IMR-90 (cell line): ENCODE data around the gene DAB2. TPM values are rescaled to one million over a fixed set of nuclear protein-coding genes. Genes with fewer than 3 reads are reported as not detected.

Source experiments
- ATAC-seq: fragments of 200-7000 bp; cut with Tn5 transposase; 2 replicates; pipeline ENCODE4 v1.9.1; 2020; ENCODE audit warnings: low read depth, mild to moderate bottlenecking, moderate library complexity
- BruUV-seq: library from RNA; stranded (reverse); fragments of 400-500 nt; replicated peaks from 2 replicates; lab custom pipeline; 2021; lab: Mats Ljungman, UMichigan
- CTCF ChIA-PET: fragments of 300-600 bp; formaldehyde crosslinking; extraction: SDS; loops from one replicate; lab custom pipeline; 2021; ENCODE audit warnings: antibody characterized with exemption; lab: Yijun Ruan, JAX
- POLR2A ChIA-PET: fragments of 300-600 bp; sonication (Branson Sonifier 250); formaldehyde crosslinking; loops from one replicate; lab custom pipeline; 2022; ENCODE audit warnings: antibody characterized with exemption; ENCODE audit not compliant: unreplicated experiment; lab: Charles Lee
- DNase-seq: peaks from one replicate; pipeline ENCODE4 v3.0.0; 2013
- H2AFZ ChIP-seq: replicated peaks from 2 replicates; pipeline ENCODE3; 2013; ENCODE audit warnings: low read length, mild to moderate bottlenecking; ENCODE audit not compliant: poor library complexity
- H2AK5ac ChIP-seq: 2 replicates; pipeline ENCODE4 v1.6.1; 2013; ENCODE audit warnings: low read depth, low read length, inconsistent platforms
- H2AK9ac ChIP-seq: replicated peaks from 2 replicates; pipeline ENCODE3; 2013; ENCODE audit warnings: mild to moderate bottlenecking, low read depth, low read length, moderate library complexity; ENCODE audit not compliant: poor library complexity
- H2BK120ac ChIP-seq: 2 replicates; pipeline ENCODE4 v1.6.1; 2013; ENCODE audit warnings: low read depth, low read length, inconsistent platforms
- H2BK15ac ChIP-seq: 3 replicates; pipeline ENCODE4 v1.6.1; 2013; ENCODE audit warnings: low read depth, low read length, inconsistent platforms
- H2BK20ac ChIP-seq: 2 replicates; pipeline ENCODE4 v1.6.1; 2013; ENCODE audit warnings: low read depth, mild to moderate bottlenecking, inconsistent platforms, low read length, moderate library complexity
- H2BK5ac ChIP-seq: 2 replicates; pipeline ENCODE4 v1.6.1; 2013; ENCODE audit warnings: mild to moderate bottlenecking, low read depth, low read length, inconsistent platforms; ENCODE audit not compliant: poor library complexity, severe bottlenecking
- H3K14ac ChIP-seq: replicated peaks from 2 replicates; pipeline ENCODE4 v1.6.1; 2013; ENCODE audit warnings: low read depth, low read length, inconsistent platforms
- H3K18ac ChIP-seq: 2 replicates; pipeline ENCODE4 v1.6.1; 2013; ENCODE audit warnings: low read depth, low read length, control low read depth
- H3K23ac ChIP-seq: 2 replicates; pipeline ENCODE4 v1.6.1; 2013; ENCODE audit warnings: low read depth, low read length, inconsistent platforms
- H3K27ac ChIP-seq: 2 replicates; pipeline ENCODE4 v1.5.1; 2013; ENCODE audit warnings: mild to moderate bottlenecking, control low read depth, low read length; ENCODE audit not compliant: insufficient read depth
- H3K27me3 ChIP-seq: 2 replicates; pipeline ENCODE4 v1.6.1; 2013; ENCODE audit warnings: low read length; ENCODE audit not compliant: control insufficient read depth, insufficient read depth
- H3K36me3 ChIP-seq: 2 replicates; pipeline ENCODE4 v1.6.1; 2013; ENCODE audit warnings: low read length, mixed read lengths; ENCODE audit not compliant: control insufficient read depth, insufficient read depth
- H3K4ac ChIP-seq: 2 replicates; pipeline ENCODE4 v1.6.1; 2013; ENCODE audit warnings: low read depth, low read length, inconsistent platforms
- H3K4me1 ChIP-seq: 2 replicates; pipeline ENCODE4 v1.6.1; 2013; ENCODE audit warnings: low read length, mixed read lengths; ENCODE audit not compliant: control insufficient read depth, insufficient read depth
- H3K4me2 ChIP-seq: 2 replicates; pipeline ENCODE4 v1.6.1; 2013; ENCODE audit warnings: low read depth, mild to moderate bottlenecking, control low read depth, low read length, moderate library complexity
- H3K4me3 ChIP-seq: 2 replicates; pipeline ENCODE4 v1.5.1; 2013; ENCODE audit warnings: low read depth, mild to moderate bottlenecking, control low read depth, low read length, moderate library complexity; ENCODE audit not compliant: insufficient read depth
- H3K56ac ChIP-seq: 2 replicates; pipeline ENCODE4 v1.6.1; 2013; ENCODE audit warnings: low read length, inconsistent platforms; ENCODE audit not compliant: insufficient read depth; ENCODE audit errors: extremely low read depth
- H3K79me1 ChIP-seq, 2 experiments: 2 replicates each; pipeline ENCODE4 v1.6.1; 2013; ENCODE audit warnings: low read length in 2 of 2, inconsistent platforms in 1 of 2, low read depth in 1 of 2
- H3K9ac ChIP-seq: 2 replicates; pipeline ENCODE4 v1.6.1; 2013; ENCODE audit warnings: low read depth, low read length, control low read depth
- H3K9me1 ChIP-seq: 2 replicates; pipeline ENCODE4 v1.6.1; 2013; ENCODE audit warnings: low read length, inconsistent platforms; ENCODE audit not compliant: insufficient read depth
- H3K9me3 ChIP-seq: 2 replicates; pipeline ENCODE4 v1.6.1; 2013; ENCODE audit warnings: low read length; ENCODE audit not compliant: control insufficient read depth, insufficient read depth
- H4K20me1 ChIP-seq: 2 replicates; pipeline ENCODE4 v1.6.1; 2013; ENCODE audit warnings: low read length, inconsistent platforms; ENCODE audit not compliant: insufficient read depth
- H4K5ac ChIP-seq: 2 replicates; pipeline ENCODE4 v1.6.1; 2013; ENCODE audit warnings: mild to moderate bottlenecking, low read depth, low read length, control low read depth
- H4K8ac ChIP-seq, 2 experiments: 2 replicates each; pipeline ENCODE4 v1.6.1; 2013; ENCODE audit warnings: low read depth in 2 of 2, low read length in 2 of 2, control low read depth in 1 of 2, inconsistent platforms in 1 of 2
- H4K91ac ChIP-seq: 2 replicates; pipeline ENCODE4 v1.6.1; 2013; ENCODE audit warnings: low read depth, low read length, inconsistent platforms; ENCODE audit not compliant: insufficient read depth
- BHLHE40 ChIP-seq: fragments of 150-350 bp; IDR thresholded peaks from 2 replicates; pipeline ENCODE4 v1.6.1; 2016; ENCODE audit warnings: mild to moderate bottlenecking, low read depth, low read length
- CTCF ChIP-seq: conservative IDR thresholded peaks from 2 replicates; pipeline ENCODE4 v1.5.1; 2012; ENCODE audit warnings: mild to moderate bottlenecking, low read depth, low read length, improper control_type of control experiment
- ELK1 ChIP-seq: fragments of 150-350 bp; IDR thresholded peaks from 2 replicates; pipeline ENCODE4 v1.6.1; 2016; ENCODE audit warnings: low read depth, mild to moderate bottlenecking, low read length, moderate library complexity, borderline replicate concordance
- FOS ChIP-seq: fragments of 150-350 bp; IDR thresholded peaks from 2 replicates; pipeline ENCODE4 v1.6.1; 2016; ENCODE audit warnings: low read depth, low read length
- POLR2A ChIP-seq: IDR thresholded peaks from 2 replicates; pipeline ENCODE4 v1.6.1; 2012; ENCODE audit warnings: mild to moderate bottlenecking, low read depth, low read length
- RAD21 ChIP-seq: IDR thresholded peaks from 2 replicates; pipeline ENCODE4 v1.6.1; 2012; ENCODE audit warnings: low read length, improper control_type of control experiment
- RFX5 ChIP-seq: IDR thresholded peaks from 2 replicates; pipeline ENCODE4 v1.8.0; 2012; ENCODE audit warnings: low read depth, mild to moderate bottlenecking, low read length, moderate library complexity
- SMC3 ChIP-seq: fragments of 150-350 bp; IDR thresholded peaks from 2 replicates; pipeline ENCODE4 v1.6.1; 2016; ENCODE audit warnings: low read depth, mild to moderate bottlenecking, antibody characterized with exemption, low read length, moderate library complexity
- USF2 ChIP-seq: fragments of 150-350 bp; IDR thresholded peaks from 2 replicates; pipeline ENCODE4 v1.6.1; 2017; ENCODE audit warnings: mild to moderate bottlenecking, antibody characterized with exemption, low read length, low read depth
- WGBS, 2 experiments: methylation state at CpG; one replicate each; pipeline versions ENCODE4 v1.1.5 to v1.1.7; 2013; ENCODE audit warnings: missing lambda C conversion rate in 2 of 2; ENCODE audit not compliant: insufficient read length in 1 of 2; ENCODE audit errors: extremely low coverage in 2 of 2; 5-methylcytosine and 5-hydroxymethylcytosine counted together
- dilution Hi-C: fragments of 300-500 bp; cut with HindIII; formaldehyde crosslinking; loops from one replicate; pipeline ENCODE4 v1.14.3; 2018; ENCODE audit warnings: low sequenced_read_pairs; ENCODE audit not compliant: unreplicated experiment
- in situ Hi-C: fragments of 300-500 bp; cut with MboI; formaldehyde crosslinking; loops from 3 replicates; pipeline ENCODE4 v1.14.3; 2019; ENCODE audit warnings: low sequenced_read_pairs, inconsistent platforms, mixed read lengths
- intact Hi-C: fragments of 100-400 bp; cut with micrococcal nuclease; formaldehyde crosslinking; loops from 2 replicates; pipeline ENCODE4 v1.10.0; 2022
- polyA plus RNA-seq, 3 experiments: library from polyadenylated mRNA; depleted of rRNA; stranded (reverse); fragments of >200 nt; gene quantifications; 2 replicates each; pipeline ENCODE4 v1.2.3, GENCODE V29; 2012; ENCODE audit warnings: low replicate concordance in 1 of 3
- total RNA-seq: library from RNA; depleted of rRNA; stranded (reverse); fragments of >200 nt; gene quantifications from 2 replicates; pipeline ENCODE4 v1.2.3, GENCODE V29; 2012

Gene DAB2
- total and polyA plus RNA-seq, 2 of the 4 experiments (the other 2 are of a cell fraction): 50.0 to 101 TPM

- no peak for DNase-seq
Measured at GRCh38 chr5:39384271-39384670, 40.5 kb downstream of the DAB2 start.

More at GRCh38 chr5:39384271-39384670, 40.5 kb downstream of the DAB2 start:
- Histone ChIP-seq H3K56ac (no peak overlapping the region), H3K4ac (no peak overlapping the region), H3K4me1 (peaks cover 6% of the 10 kb centered on the region; the same call in 1 of the 2 replicates), H2BK15ac (no peak overlapping the region), H3K18ac (no peak overlapping the region), H3K79me1 (peaks cover 14 to 35% of the 10 kb centered on the region in 2 experiments; a peak in 3 of 4 replicates), H3K4me3 (no peak overlapping the region), H2BK120ac (no peak overlapping the region), H3K23ac (no peak overlapping the region), H2AK9ac (no peak overlapping the region), H2BK20ac (no peak overlapping the region), H3K9me1 (peaks cover 11% of the 10 kb centered on the region), H4K91ac (no peak overlapping the region), H4K20me1 (no peaks in the 10 kb centered on the region), H3K27me3 (no peaks in the 10 kb centered on the region), H2AK5ac (no peak overlapping the region), H3K36me3 (peaks cover 45% of the 10 kb centered on the region), H4K5ac (no peak overlapping the region), H3K4me2 (no peak overlapping the region), H3K14ac (no peak overlapping the region), H3K27ac (no peak overlapping the region), H4K8ac (no peak overlapping the region), H2BK5ac (no peak overlapping the region), H2AFZ (no peak overlapping the region), H3K9ac (no peak overlapping the region), H3K9me3 (no peaks in the 10 kb centered on the region)
- no peak for ATAC-seq
- in situ Hi-C loops: loop anchor here (5.0 to 25.0 kb wide), 3 partner anchors 168 to 1378 kb away; partner anchors contain the start of gene TTC33
- dilution Hi-C loops: no loop called here
- intact Hi-C loops: no loop called here
- CTCF ChIA-PET: interaction anchor here (0.9 kb wide), 1 partner anchor 14 kb away, joined by 3 read pairs; no protein-coding TSS in a partner anchor
- TF ChIP-seq ELK1 (no peak), RAD21 (no peak), POLR2A (no peak), CTCF (no peak), FOS (no peak), BHLHE40 (no peak), RFX5 (no peak), USF2 (no peak), SMC3 (no peak)
- no CpG with 5 or more reads among the region's 1 CpG for whole genome bisulfite sequencing, 2 experiments
- BruUV-seq: no TSS peak
- POLR2A ChIA-PET: no interaction called here
